Testis (tissue), 5 donors: ENCODE measurements around the gene MINK1. TPM values are rescaled to one million over a fixed set of nuclear protein-coding genes. Genes with fewer than 3 reads are reported as not detected.
A peak's percentile ranks its signal among the peaks of the same experiment; 100 is the strongest.

ENCODE experiments used
- DNase-seq: peaks from one replicate; pipeline ENCODE4 v3.0.0-alpha.2; 2019
- H3K27ac ChIP-seq, 2 donors: fragments of 200-600 bp; sonication (generic); one replicate each; pipeline ENCODE4 v1.5.1; 2019
- H3K27me3 ChIP-seq: fragments of 200-600 bp; sonication (generic); one replicate; pipeline ENCODE4 v1.5.1; 2019
- H3K36me3 ChIP-seq: fragments of 200-600 bp; sonication (generic); one replicate; pipeline ENCODE4 v1.5.1; 2017; ENCODE audit warnings: low read depth; ENCODE audit errors: missing control alignments
- H3K4me1 ChIP-seq: fragments of 200-600 bp; sonication (generic); one replicate; pipeline ENCODE4 v1.5.1; 2019
- H3K4me3 ChIP-seq, 2 donors: fragments of 200-600 bp; sonication (generic); one replicate each; pipeline ENCODE4 v1.5.1; 2017 to 2019
- H3K9me3 ChIP-seq: fragments of 200-600 bp; sonication (generic); one replicate; pipeline ENCODE4 v1.5.1; 2017
- POLR2A ChIP-seq: fragments of 450-650 bp; IDR thresholded peaks from one replicate; pipeline ENCODE4 v1.6.1; 2017; ENCODE audit warnings: antibody characterized with exemption, mild to moderate bottlenecking, moderate library complexity
- WGBS, 2 donors: methylation state at CpG; one replicate each; pipeline ENCODE4 v1.1.5; 2018; 5-methylcytosine and 5-hydroxymethylcytosine counted together
- intact Hi-C: fragments of 100-400 bp; cut with DNase I; formaldehyde crosslinking; loops from one replicate; pipeline ENCODE4 v1.15.1; 2023; ENCODE audit warnings: low total_unique reads
- long read RNA-seq, 2 donors: transcript quantifications; one replicate each; lab custom pipeline, GENCODE V29; 2026
- polyA plus RNA-seq: library from polyadenylated mRNA; stranded (reverse); fragments of 350-450 nt; fragmentation: Illumina TruSeq; extraction: RNeasy Lipid Tissue Mini Kit (QIAGEN cat#74804); gene quantifications from one replicate; pipeline ENCODE4 v1.2.3, GENCODE V29; 2014; ENCODE audit warnings: low read depth, low replicate concordance; ENCODE audit not compliant: insufficient read depth
- total RNA-seq, 2 donors: library from RNA; depleted of rRNA; stranded (reverse); fragments of >200 nt; gene quantifications; one replicate each; pipeline ENCODE4 v1.2.3, GENCODE V29; 2016
- TF ChIP-seq, protein P1 (sequence below), 3 experiments: fragments of 450-650 bp in 2 of 3; fragments of 200-600 bp in 1 of 3; sonication (generic) in 1 of 3; IDR thresholded peaks; one replicate each; pipeline ENCODE4 v1.5.1; 2016 to 2019; ENCODE audit warnings: antibody characterized with exemption in 3 of 3, mild to moderate bottlenecking in 2 of 3, moderate library complexity in 1 of 3

The MINK1 gene
- total RNA-seq = 100 to 1,000 TPM; 135 to 142 TPM
- polyA plus RNA-seq = 77.4 TPM
- long read RNA-seq, donor 1, full-length matches to known transcripts = 2 of 19 reads
- long read RNA-seq, donor 1, partial matches to known transcripts = 17 of 19 reads
- long read RNA-seq, donor 1, other reads (novel, unspliced or antisense) = 0 of 19 reads
- long read RNA-seq, donor 2 = 0 reads

DNA sequence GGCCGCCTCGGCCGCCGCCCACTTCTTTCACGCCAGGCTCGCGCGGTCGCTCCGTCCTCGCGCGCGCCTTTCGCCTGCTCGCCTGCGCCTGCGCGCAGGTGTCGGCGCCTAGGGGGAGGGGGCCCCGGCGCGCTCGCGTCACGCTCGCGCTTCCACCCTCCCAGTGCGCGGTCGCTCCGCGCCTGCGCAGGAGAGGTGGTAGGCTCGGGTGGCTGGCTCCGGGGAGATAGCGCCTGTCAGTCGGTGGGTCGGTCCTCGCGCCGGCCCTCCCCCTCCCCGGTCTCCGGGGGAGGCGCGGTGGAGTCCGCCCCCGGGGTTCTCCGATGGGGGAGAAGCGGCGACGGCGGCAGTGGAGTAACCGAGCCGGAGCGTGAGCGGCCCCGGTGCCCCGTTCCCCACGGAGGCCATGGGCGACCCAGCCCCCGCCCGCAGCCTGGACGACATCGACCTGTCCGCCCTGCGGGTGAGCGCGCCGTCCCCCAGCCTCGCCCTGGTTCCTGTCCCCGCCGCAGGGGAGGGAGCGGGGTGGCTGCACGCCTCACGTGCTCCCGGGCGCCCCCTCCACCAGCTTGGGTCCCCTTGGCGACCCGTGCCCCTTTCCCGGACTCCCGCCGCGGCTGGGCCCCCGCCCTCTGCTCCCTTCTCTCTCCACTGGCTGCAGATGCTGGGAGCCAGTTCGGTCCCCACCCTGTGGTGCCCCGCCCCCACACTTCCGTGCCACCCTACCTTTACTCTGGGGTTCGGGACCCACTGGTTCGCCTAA, at the start of gene MINK1:
Gene MINK1 (plus strand): TSS at position 163 of the 763 bp plus-strand sequence. CDS start 244 bp downstream, at position 407.
- Histone ChIP-seq H3K9me3 (no peaks in the 10 kb centered on the region), H3K4me1 (peaks cover 38% of the 10 kb centered on the region), H3K4me3 (peak within 1 kb of the TSS; percentile 93 to 94), H3K36me3 (no peaks in the 10 kb centered on the region), H3K27me3 (no peaks in the 10 kb centered on the region), H3K27ac (peak within 1 kb of the TSS; percentile 91 to 95)
- TF ChIP-seq, protein P1, sequence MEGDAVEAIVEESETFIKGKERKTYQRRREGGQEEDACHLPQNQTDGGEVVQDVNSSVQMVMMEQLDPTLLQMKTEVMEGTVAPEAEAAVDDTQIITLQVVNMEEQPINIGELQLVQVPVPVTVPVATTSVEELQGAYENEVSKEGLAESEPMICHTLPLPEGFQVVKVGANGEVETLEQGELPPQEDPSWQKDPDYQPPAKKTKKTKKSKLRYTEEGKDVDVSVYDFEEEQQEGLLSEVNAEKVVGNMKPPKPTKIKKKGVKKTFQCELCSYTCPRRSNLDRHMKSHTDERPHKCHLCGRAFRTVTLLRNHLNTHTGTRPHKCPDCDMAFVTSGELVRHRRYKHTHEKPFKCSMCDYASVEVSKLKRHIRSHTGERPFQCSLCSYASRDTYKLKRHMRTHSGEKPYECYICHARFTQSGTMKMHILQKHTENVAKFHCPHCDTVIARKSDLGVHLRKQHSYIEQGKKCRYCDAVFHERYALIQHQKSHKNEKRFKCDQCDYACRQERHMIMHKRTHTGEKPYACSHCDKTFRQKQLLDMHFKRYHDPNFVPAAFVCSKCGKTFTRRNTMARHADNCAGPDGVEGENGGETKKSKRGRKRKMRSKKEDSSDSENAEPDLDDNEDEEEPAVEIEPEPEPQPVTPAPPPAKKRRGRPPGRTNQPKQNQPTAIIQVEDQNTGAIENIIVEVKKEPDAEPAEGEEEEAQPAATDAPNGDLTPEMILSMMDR (IDR thresholded peaks at IDR 0.05) = no peak
- TF ChIP-seq POLR2A = peak; percentile 45
- intact Hi-C loops = no loop called here
- DNase-seq = peak; percentile 91
- 0% methylated on average over 45 to 85 of the region's 91 CpGs for WGBS, 2 donors

DNA sequence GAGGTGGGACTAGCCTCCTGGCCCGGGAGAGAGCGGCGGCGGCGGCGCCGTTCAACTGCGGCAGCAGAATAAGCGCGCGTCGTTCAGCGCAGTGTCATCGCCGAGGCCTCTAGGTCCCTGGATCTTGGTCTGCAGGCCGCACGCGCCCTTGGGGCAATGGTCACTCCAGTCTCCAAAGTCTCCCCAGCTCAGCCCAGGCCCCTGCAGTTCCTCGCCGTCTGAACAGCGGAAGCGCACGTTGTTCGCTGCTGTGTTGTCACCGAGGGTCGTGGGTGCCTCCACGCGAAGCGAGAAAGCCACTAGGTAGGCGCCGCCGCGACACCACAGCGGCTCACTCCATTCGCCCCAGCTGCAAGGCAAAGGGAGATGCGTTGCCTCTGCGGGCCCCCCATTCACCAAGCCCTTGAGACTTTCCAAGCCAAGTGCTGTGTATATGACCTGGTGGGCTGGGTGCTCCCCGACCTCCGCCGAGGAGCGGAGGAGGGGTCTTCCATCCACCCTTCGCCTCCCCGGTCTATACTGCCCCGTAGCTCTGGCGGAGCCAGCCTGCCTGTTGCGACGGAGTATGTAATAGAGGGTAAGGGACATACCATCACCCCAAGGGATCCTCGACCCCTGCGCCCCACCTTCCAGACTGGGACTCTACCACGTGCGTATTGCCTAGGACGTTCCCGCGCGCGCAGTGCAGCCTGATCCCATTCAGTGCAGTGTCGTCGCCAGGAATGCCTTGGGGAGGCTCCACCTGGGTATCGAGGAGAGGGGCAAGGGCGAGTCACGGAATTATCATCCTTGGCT, 47.6 kb upstream of the MINK1 start:
- Histone ChIP-seq H3K36me3 (no peaks in the 10 kb centered on the region), H3K4me3 (no peak overlapping the region), H3K9me3 (no peaks in the 10 kb centered on the region), H3K27me3 (no peaks in the 10 kb centered on the region), H3K27ac (no peak overlapping the region), H3K4me1 (peaks cover 24% of the 10 kb centered on the region)
- TF ChIP-seq, protein P1 (IDR thresholded peaks at IDR 0.05) = no peak
- TF ChIP-seq POLR2A = no peak
- WGBS, 2 donors = 10 to 13% methylated on average over 21 to 56 of the region's 61 CpGs
- intact Hi-C loops = no loop called here
- no peak for DNase-seq

DNA sequence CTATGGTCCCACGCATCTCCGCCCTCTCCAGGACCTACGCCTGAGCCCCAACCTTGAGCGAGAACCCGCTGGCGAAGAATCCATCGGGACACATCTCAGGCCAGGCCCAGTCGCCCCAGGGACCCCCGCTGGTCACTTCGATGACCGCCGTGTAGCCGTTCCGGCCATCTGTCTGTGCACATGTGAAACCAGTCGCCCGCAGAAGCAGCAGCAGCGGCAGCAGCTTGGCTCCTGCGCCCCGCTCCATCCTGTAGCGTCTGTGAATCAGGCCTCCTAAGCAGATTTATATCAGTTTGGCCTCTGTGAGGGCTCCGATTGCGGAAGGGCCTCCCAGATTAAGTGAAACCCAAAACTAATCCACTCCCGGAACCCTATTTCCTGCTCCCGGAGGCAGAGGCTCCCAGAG, 47.0 kb upstream of the MINK1 start, which contains the start of gene VMO1:
Gene VMO1 (minus strand): TSS at position 259 of the 406 bp plus-strand sequence. CDS start 12 bp downstream, at position 247.
- intact Hi-C loops = no loop called here
- peaks cover 24% of the 10 kb centered on the region for H3K4me1 ChIP-seq
- TF ChIP-seq POLR2A = no peak
- TF ChIP-seq, protein P1 (IDR thresholded peaks at IDR 0.05) = no peak

DNA sequence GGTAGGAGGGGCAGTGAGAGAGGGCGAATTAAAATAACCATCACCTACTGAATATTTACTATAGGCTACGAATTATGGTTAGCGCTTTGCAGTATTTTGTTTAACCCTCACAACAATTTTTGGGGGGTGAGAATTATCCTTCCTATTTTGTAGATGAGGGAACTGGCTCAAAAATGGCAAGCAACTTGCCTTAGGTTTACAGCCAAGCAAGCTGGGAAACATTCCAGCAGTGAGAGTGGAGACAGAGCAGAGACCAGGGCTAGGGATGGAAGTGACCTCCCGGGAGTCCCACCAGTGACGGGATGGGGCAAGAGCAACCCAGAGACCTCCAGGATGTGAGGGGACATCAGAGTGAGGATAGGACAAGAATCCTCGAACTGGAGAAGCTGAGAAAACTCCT, 46.6 kb upstream of the MINK1 start:
- Histone ChIP-seq H3K27ac (no peak overlapping the region), H3K9me3 (no peaks in the 10 kb centered on the region), H3K4me1 (peaks cover 24% of the 10 kb centered on the region), H3K4me3 (no peak overlapping the region), H3K36me3 (no peaks in the 10 kb centered on the region), H3K27me3 (no peaks in the 10 kb centered on the region)
- no peak for DNase-seq
- TF ChIP-seq, protein P1 (IDR thresholded peaks at IDR 0.05) = no peak
- no peak for TF ChIP-seq POLR2A
- intact Hi-C loops = no loop called here
- 16 to 19% methylated on average over 6 of the region's 6 CpGs for WGBS, 2 donors

More for the DNA sequence above, 47.0 kb upstream of the MINK1 start, which contains the start of gene VMO1:
- Histone ChIP-seq H3K9me3 (no peaks in the 10 kb centered on the region), H3K27ac (no peak within 1 kb of the TSS), H3K27me3 (no peaks in the 10 kb centered on the region), H3K36me3 (no peaks in the 10 kb centered on the region), H3K4me3 (no peak within 1 kb of the TSS)
- no peak for DNase-seq
- 2 to 8% methylated on average over 14 to 24 of the region's 24 CpGs for WGBS, 2 donors
